ENCODE results near the gene PPP1CB. TPM values are rescaled to one million over a fixed set of nuclear protein-coding genes. Genes with fewer than 3 reads are reported as not detected.

The PPP1CB gene
- total RNA-seq, 4 donors from 2014 or later: 141 to 315 (median 195) TPM

DNA sequence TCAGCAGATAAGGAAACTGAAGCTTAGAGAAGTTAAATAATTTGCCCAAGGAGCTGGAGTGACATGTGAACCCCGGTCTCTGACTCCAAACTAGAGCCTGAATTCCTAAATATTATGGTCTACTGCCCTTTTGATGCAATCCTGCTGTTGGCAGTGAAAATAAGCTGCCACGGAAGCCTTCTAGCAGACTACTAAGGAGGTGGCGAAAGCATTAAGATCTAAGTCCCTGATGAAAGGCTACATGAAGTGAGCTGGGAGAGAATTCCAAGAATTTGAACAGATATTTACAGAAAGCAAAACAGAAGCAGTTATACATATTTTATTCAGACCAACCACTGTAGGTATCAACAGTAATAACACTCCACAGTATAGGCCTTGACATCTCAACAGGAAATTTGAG, 90.4 kb downstream of the PPP1CB start:
- no peak for DNase-seq

More for the DNA sequence above, 90.4 kb downstream of the PPP1CB start:
- Histone ChIP-seq H3K27me3 (no peaks in the 10 kb centered on the region), H3K9me3 (no peaks in the 10 kb centered on the region), H3K4me1 (no peaks in the 10 kb centered on the region), H3K27ac (no peak overlapping the region), H3K36me3 (peaks cover 0 to 11% (median 0%) of the 10 kb centered on the region in 3 donors), H3K4me3 (no peak overlapping the region)
- WGBS, 2 donors: 58 to 64% methylated on average over 3 of the region's 3 CpGs
- intact Hi-C loops (cut with DNase I): no loop called here
- no peak for TF ChIP-seq POLR2A (IDR thresholded peaks at IDR 0.05)
- TF ChIP-seq, protein P1, sequence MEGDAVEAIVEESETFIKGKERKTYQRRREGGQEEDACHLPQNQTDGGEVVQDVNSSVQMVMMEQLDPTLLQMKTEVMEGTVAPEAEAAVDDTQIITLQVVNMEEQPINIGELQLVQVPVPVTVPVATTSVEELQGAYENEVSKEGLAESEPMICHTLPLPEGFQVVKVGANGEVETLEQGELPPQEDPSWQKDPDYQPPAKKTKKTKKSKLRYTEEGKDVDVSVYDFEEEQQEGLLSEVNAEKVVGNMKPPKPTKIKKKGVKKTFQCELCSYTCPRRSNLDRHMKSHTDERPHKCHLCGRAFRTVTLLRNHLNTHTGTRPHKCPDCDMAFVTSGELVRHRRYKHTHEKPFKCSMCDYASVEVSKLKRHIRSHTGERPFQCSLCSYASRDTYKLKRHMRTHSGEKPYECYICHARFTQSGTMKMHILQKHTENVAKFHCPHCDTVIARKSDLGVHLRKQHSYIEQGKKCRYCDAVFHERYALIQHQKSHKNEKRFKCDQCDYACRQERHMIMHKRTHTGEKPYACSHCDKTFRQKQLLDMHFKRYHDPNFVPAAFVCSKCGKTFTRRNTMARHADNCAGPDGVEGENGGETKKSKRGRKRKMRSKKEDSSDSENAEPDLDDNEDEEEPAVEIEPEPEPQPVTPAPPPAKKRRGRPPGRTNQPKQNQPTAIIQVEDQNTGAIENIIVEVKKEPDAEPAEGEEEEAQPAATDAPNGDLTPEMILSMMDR (IDR thresholded peaks at IDR 0.05): no peak

Other genes with a start within 250 kb of the PPP1CB start
- 1 to 10 TPM in 2 of 4 donors, under 1 TPM in 1, not detected in 1; 0.97 to 1.7 (median 1.4) TPM for gene SPDYA, start 59.0 kb downstream of the PPP1CB start, total RNA-seq
- gene TRMT61B, start 118.5 kb downstream of the PPP1CB start, total RNA-seq: 10 to 100 TPM in 1 of 4 donors, 1 to 10 TPM in 3; 7.1 to 12.8 (median 8.1) TPM
- 10 to 100 TPM; 28.2 to 73.2 (median 41.2) TPM for gene WDR43, start 142.8 kb downstream of the PPP1CB start, total RNA-seq
- under 1 TPM in 3 of 4 donors, not detected in 1; 0.03 to 0.76 (median 0.48) TPM for gene TOGARAM2, start 229.5 kb downstream of the PPP1CB start, total RNA-seq

Measured in esophagus squamous epithelium (tissue), 5 donors.